Omental fat pad (tissue), 4 donors: ENCODE data around the gene CYB5R2. TPM values are rescaled to one million over a fixed set of nuclear protein-coding genes. Genes with fewer than 3 reads are reported as not detected.

Experiments used
- ATAC-seq: fragments of 150-250 bp; one replicate; pipeline ENCODE4 v1.9.1; 2016; ENCODE audit warnings: mild to moderate bottlenecking, moderate library complexity; ENCODE audit not compliant: low FRiP score
- DNase-seq: peaks from one replicate; pipeline ENCODE4 v3.0.0-alpha.2; 2019; ENCODE audit warnings: low spot score
- CTCF ChIP-seq, 3 donors: fragments of 450-650 bp; IDR thresholded peaks; one replicate each; pipeline ENCODE4 v1.5.1; 2016 to 2017; ENCODE audit warnings: antibody characterized with exemption in 3 of 3, mild to moderate bottlenecking in 3 of 3, moderate library complexity in 2 of 3
- total RNA-seq, 4 donors: library from RNA; depleted of rRNA; stranded (reverse); fragments of >200 nt; gene quantifications; one replicate each; pipeline ENCODE4 v1.1.0, GENCODE V29; 2016

The CYB5R2 gene
- total RNA-seq, 4 donors from 2014 or later: 6.0 to 11.6 (median 8.7) TPM

DNA sequence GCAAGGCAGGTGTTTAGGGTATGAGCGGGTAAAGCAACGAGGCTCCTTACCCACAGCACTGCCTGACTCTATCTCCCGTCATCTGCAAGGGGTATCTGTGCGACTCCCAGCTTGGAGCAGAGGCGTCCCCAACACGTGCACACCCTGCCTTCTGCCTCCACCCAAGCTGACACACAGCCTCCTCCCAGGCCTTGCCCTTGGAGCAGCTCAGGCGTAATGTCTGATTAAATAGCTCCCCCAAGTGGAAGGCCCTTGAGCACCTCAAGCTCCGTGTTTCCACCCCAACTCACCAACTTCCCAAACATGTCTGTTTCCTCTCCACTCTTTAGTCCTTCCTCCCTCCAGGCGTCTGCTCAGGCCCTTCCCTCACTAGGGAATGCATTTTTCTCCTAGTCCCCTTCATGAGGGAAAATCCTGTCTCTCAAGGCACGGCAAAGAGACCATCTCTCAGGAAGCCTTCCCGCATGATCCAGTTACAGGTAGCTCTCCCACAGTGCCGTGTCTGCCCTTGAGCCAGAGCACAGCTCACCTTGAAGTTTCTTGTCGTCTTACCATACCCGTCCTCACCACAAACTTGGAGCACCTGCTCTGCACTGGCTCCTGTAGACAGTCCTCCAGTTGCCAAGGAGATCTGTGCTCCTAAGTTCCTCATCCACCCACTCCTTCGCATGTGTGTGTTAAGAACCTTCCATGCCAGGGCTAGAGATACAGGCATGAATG is 15.8 kb downstream of the CYB5R2 start:
- ATAC-seq (peak; percentile 77), DNase-seq (no peak)
- TF ChIP-seq CTCF (IDR thresholded peaks at IDR 0.05): no peak

GRCh38 chr11:7656704-7657103 is 16.6 kb downstream of the CYB5R2 start:
- DNase-seq: no peak

GRCh38 chr11:7655253-7656217 is 17.8 kb downstream of the CYB5R2 start:
- DNase-seq: no peak
- no peak for TF ChIP-seq CTCF (IDR thresholded peaks at IDR 0.05)
- no peak for ATAC-seq

More at GRCh38 chr11:7656704-7657103, 16.6 kb downstream of the CYB5R2 start:
- TF ChIP-seq CTCF (IDR thresholded peaks at IDR 0.05): no peak
- no peak for ATAC-seq

DNA sequence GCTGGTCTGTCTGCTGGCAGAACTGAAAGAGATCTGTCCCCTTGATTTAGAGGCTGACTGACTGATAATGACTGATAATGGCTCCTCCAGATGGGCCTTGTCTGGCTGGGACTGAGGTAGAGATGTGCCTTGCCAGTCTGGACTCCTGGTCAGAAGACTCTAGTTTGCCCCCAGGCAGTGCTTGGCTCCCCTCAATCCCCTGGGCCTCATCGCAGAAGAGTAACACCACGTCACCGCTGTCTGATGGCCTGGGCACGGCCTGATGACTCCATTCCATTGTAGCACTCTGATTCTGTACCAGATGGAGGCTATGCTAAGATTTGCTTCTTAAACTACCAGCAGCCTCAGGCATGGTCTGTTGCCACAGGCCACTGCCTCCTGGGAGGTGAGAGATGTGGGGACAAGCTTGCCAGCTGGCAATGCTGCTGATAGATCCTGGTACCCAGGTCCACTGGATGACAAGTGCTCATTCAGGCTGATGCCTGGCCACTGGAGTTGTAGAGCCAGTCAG is 19.1 kb downstream of the CYB5R2 start:
- DNase-seq: no peak
- no peak for TF ChIP-seq CTCF (IDR thresholded peaks at IDR 0.05)

DNA sequence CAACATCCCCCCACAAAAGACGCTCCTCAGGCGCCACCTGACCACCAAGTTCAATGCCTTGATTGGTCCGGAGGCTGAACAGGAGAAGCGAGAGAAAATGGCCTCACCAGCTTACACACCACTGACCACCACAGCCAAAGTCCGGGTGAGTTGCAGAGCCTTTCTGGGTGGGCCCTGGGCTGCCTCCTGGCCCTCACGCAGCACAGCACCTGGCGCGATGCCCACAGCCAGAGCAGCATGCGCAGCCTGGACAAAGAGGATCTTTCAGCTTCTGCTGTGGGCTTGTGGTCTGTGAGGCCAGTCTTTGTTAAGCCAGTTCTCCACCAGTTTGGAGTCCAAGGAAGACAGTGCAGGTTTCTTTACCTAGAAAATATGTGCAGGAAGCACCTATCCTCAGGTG is 21.6 kb downstream of the CYB5R2 start:
- no peak for TF ChIP-seq CTCF (IDR thresholded peaks at IDR 0.05)
- no peak for DNase-seq
- ATAC-seq: no peak

More for the DNA sequence above, 19.1 kb downstream of the CYB5R2 start:
- ATAC-seq: no peak

DNA sequence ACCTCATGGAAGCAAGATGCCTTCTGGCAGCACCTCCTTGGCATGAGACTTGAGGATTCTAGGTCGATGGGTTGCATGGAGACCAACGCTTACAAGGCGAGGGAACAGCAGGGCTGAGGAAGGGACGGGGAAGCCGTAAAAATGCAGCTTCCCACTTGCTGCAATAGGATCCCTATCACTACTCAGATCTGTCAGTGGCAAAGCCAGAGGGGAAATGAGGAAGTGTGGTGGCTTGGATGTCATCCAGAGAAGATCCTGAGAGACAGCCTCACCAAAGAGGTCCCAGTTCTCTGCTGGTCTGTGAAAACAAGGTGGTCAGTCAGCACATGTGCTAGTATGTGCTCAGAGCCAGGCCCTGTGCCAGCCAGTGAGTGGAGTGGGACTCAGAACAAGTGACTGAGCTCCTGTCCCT is 22.2 kb downstream of the CYB5R2 start:
- no peak for TF ChIP-seq CTCF (IDR thresholded peaks at IDR 0.05)
- no peak for ATAC-seq
- no peak for DNase-seq
